HG03457 (cell line): ENCODE results near the gene ATP1A3.

ENCODE experiments used
- ATAC-seq: cut with Tn5 transposase; IDR thresholded peaks from one replicate; pipeline ENCODE4 v1.9.1; 2021; ENCODE audit warnings: moderate number of reproducible peaks; ENCODE audit not compliant: unreplicated experiment

Gene ATP1A3

DNA sequence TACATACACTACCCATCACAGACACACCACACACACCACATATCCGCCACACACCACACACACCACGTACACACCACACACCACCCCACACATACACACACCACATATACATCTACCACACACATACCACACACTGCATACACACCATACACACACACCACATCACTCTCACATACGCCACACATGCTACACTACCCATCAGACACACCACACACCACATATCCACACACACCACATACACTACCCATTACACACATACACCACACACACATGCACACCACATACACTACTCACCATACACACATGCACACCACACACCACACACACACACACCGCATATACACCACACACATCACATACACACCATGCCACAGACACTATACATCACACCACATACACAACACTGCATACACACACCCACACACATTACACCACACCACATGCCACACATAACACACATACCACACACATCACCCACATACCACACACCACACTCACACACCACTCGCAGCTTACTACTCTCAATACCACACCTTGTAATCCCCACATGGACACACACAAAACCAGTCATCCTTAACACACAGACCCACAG is 75.3 kb downstream of the ATP1A3 start:
- no peak for ATAC-seq

DNA sequence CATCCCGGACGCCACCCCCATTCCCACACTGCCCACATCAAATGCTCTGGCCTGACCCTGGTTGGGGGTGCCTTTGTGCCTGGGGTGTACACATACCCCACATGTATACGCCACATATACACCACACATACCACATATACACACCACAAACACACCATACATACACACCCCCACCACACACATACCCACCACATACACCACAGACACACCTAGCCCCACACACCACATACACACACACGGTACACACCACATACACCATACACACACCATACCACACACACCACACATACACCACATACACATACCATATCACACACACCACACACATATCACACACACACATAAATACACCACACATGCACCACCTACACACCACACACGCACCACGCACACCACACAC is 75.9 kb downstream of the ATP1A3 start:
- no peak for ATAC-seq

DNA sequence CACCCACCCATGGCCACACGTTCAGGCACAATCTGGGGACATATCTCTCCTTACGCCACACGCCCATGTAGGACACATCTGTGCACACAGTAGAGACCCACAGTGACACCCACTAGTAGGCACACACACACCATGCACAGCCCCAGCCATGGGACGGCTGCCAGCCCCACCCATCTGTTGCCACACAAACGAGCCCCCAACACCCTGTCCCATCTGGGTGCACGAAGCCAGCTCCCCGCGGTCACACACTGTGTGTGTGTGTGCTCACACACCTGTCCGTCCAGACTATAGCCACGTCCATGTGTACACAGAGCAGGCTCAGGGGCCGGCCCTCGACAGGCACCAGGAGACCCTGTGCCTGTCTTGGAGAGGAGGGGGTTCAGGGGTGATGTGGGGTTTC is 76.4 kb downstream of the ATP1A3 start:
- no peak for ATAC-seq
